Body of pancreas (tissue), 4 donors: ENCODE data around the gene ZNF93. TPM values are rescaled to one million over a fixed set of nuclear protein-coding genes. Genes with fewer than 3 reads are reported as not detected.
"Not testable (repeated sequence)": the region's sequence is repeated elsewhere in the genome, so short reads cannot be mapped to it uniquely, and the experiment has no call there.

Experiments
- ATAC-seq: fragments of 150-250 bp; one replicate; pipeline ENCODE4 v1.9.1; 2016
- DNase-seq, 4 donors: peaks; one replicate each; pipeline ENCODE4 v3.0.0-alpha.2; 2019
- H3K27ac ChIP-seq, 4 donors: fragments of 200-600 bp; sonication (generic); 1 replicate in 3 of 4; 2 replicates in 1 of 4; pipeline versions ENCODE4 v1.5.1 to v1.6.1; 2016 to 2019; ENCODE audit warnings: mild to moderate bottlenecking in 1 of 4, mixed read lengths in 1 of 4, moderate library complexity in 1 of 4
- H3K27me3 ChIP-seq, 2 donors: fragments of 200-600 bp; sonication (generic); one replicate each; pipeline ENCODE4 v1.6.0; 2016; ENCODE audit warnings: mild to moderate bottlenecking in 1 of 2
- H3K36me3 ChIP-seq, 2 donors: fragments of 200-600 bp; sonication (generic); replicated peaks in 1 of 2; 2 replicates each; pipeline ENCODE4 v1.5.1; 2016; ENCODE audit warnings: low read depth in 2 of 2; ENCODE audit not compliant: insufficient read depth in 1 of 2
- H3K4me1 ChIP-seq: fragments of 200-600 bp; sonication (generic); one replicate; pipeline ENCODE4 v1.6.0; 2016
- H3K4me3 ChIP-seq, 2 donors: fragments of 200-600 bp; sonication (generic); 1 replicate in 1 of 2; 2 replicates in 1 of 2; pipeline ENCODE4 v1.5.1; 2016 to 2019
- H3K9me3 ChIP-seq, 3 donors: fragments of 200-600 bp; sonication (generic); 1 replicate in 2 of 3; 2 replicates in 1 of 3; pipeline ENCODE4 v1.5.1; 2016
- CTCF ChIP-seq, 7 experiments: fragments of 450-650 bp in 4 of 7; fragments of 200-600 bp in 3 of 7; sonication (generic) in 3 of 7; IDR thresholded peaks; one replicate each; pipeline ENCODE4 v1.5.1; 2016 to 2019; ENCODE audit warnings: antibody characterized with exemption in 7 of 7
- POLR2A ChIP-seq, 3 donors: fragments of 450-650 bp; IDR thresholded peaks; one replicate each; pipeline ENCODE4 v1.6.1; 2016; ENCODE audit warnings: antibody characterized with exemption in 3 of 3, mild to moderate bottlenecking in 2 of 3
- WGBS, 2 donors: methylation state at CpG; one replicate each; pipeline ENCODE4 v1.1.5; 2017; 5-methylcytosine and 5-hydroxymethylcytosine counted together
- intact Hi-C: fragments of 100-400 bp; cut with DNase I; formaldehyde crosslinking; loops from one replicate; pipeline ENCODE4 v1.15.1; 2023
- total RNA-seq, 2 donors: library from RNA; depleted of rRNA; stranded (reverse); fragments of >200 nt; gene quantifications; one replicate each; pipeline ENCODE4 v1.1.0, GENCODE V29; 2016

Gene ZNF93
- total RNA-seq, 2 donors from 2014 or later: 2.3 to 5.4 TPM

- 38 to 79% methylated on average over 1 of the region's 1 CpG for WGBS, 2 donors
- Histone ChIP-seq H3K27me3 (no peaks in the 10 kb centered on the region), H3K27ac (no peak overlapping the region), H3K4me1 (no peaks in the 10 kb centered on the region), H3K36me3 (no peaks in the 10 kb centered on the region), H3K4me3 (no peak overlapping the region), H3K9me3 (no peaks in the 10 kb centered on the region)
- ATAC-seq (no peak), DNase-seq (no peak)
- TF ChIP-seq CTCF (IDR thresholded peaks at IDR 0.05) (no peak), POLR2A (IDR thresholded peaks at IDR 0.05) (no peak)
- intact Hi-C loops: no loop called here
Measured at GRCh38 chr19:19911150-19911549, 10.4 kb downstream of the ZNF93 start.

DNA sequence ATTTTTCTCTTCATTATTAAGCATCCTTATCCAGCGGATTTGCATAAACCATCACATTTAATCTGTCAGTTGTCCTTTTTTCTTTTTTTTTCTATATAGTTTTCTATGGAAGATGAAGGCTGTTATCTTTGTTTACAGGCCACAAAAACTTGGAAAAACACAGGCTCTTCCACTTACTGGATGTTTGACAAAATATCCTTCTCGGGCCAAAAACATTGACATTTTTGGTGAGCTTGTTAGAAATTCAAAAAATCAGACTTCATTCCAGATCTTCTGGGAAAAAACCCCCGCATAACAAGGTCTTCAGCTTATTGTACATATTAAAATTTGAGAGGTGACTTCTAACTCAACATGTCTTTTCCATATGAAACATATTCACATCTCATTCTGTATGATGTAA lies 13.8 kb downstream of the ZNF93 start:
- TF ChIP-seq POLR2A (IDR thresholded peaks at IDR 0.05): no peak
- Histone ChIP-seq H3K27me3 (no peaks in the 10 kb centered on the region), H3K4me1 (no peaks in the 10 kb centered on the region), H3K36me3 (no peaks in the 10 kb centered on the region), H3K4me3 (no peak overlapping the region), H3K9me3 (no peaks in the 10 kb centered on the region), H3K27ac (no peak overlapping the region)
- ATAC-seq: no peak
- WGBS, 2 donors: 62 to 69% methylated on average over 3 of the region's 3 CpGs
- no peak for DNase-seq
- intact Hi-C loops: no loop called here

DNA sequence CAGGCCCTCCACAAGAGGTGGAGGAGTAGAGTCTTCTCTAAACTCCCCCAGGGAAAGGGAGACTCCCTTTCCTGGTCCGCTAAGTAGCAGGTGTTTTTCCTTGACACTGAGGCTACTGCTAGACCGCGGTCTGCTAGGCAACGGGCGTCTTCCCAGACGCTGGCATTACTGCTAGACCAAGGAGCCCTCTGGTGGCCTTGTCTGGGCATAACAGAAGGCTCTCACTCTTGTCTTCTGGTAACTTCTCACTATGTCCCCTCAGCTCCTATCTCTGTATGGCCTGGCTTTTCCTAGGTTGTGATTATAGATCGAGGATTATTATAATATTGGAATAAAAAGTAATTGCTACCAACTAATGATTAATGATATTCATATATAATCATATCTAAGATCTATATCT lies 29.7 kb downstream of the ZNF93 start:
- H3K36me3 ChIP-seq, H3K27ac ChIP-seq, H3K27me3 ChIP-seq, intact Hi-C loops, ATAC-seq, H3K4me1 ChIP-seq, H3K4me3 ChIP-seq: not testable (repeated sequence)
- 37 to 54% methylated on average over 6 to 7 of the region's 7 CpGs for WGBS, 2 donors
- peak; percentile 64 to 83 (median 77) for DNase-seq
- peak in 6 of 7 experiments; percentile 50 to 64 (median 56) for TF ChIP-seq CTCF (IDR thresholded peaks at IDR 0.05)
- peaks cover 0 to 21% (median 0%) of the 10 kb centered on the region in 3 donors for H3K9me3 ChIP-seq

DNA sequence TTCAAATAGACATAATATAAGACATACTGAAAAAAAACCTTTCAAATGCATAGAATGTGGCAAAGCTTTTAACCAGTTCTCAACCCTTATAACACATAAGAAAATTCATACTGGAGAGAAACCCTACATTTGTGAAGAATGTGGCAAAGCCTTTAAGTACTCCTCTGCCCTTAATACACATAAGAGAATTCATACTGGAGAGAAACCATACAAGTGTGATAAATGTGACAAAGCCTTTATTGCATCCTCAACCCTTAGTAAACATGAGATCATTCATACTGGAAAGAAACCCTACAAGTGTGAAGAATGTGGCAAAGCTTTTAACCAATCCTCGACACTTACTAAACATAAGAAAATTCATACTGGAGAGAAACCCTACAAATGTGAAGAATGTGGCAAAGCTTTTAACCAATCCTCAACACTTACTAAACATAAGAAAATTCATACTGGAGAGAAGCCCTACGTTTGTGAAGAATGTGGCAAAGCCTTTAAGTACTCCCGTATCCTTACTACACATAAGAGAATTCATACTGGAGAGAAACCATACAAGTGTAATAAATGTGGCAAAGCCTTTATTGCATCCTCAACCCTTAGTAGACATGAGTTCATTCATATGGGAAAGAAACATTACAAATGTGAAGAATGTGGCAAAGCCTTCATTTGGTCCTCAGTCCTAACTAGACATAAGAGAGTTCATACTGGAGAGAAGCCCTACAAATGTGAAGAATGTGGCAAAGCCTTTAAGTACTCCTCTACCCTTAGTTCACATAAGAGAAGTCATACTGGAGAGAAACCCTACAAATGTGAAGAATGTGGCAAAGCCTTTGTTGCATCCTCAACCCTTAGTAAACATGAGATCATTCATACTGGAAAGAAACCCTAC lies 32.9 kb downstream of the ZNF93 start:
- H3K4me3 ChIP-seq, intact Hi-C loops, H3K36me3 ChIP-seq, H3K4me1 ChIP-seq, H3K27me3 ChIP-seq, H3K27ac ChIP-seq, ATAC-seq, DNase-seq: not testable (repeated sequence)
- H3K9me3 ChIP-seq: peaks cover 0 to 21% (median 0%) of the 10 kb centered on the region in 3 donors
- WGBS, 2 donors: 72 to 80% methylated on average over 3 of the region's 3 CpGs

- DNase-seq: no peak
- peaks cover 11% of the 10 kb centered on the region for H3K4me1 ChIP-seq
- intact Hi-C loops: no loop called here
- no peak for TF ChIP-seq POLR2A (IDR thresholded peaks at IDR 0.05)
- TF ChIP-seq CTCF (IDR thresholded peaks at IDR 0.05): no peak
- peaks cover 0 to 5% of the 10 kb centered on the region in 2 donors for H3K36me3 ChIP-seq
- H3K9me3 ChIP-seq: peaks cover 0 to 21% (median 0%) of the 10 kb centered on the region in 3 donors
- no peak overlapping the region for H3K4me3 ChIP-seq
- 97 to 98% methylated on average over 2 of the region's 2 CpGs for WGBS, 2 donors
- no peak overlapping the region for H3K27ac ChIP-seq
- ATAC-seq: no peak
- H3K27me3 ChIP-seq: no peaks in the 10 kb centered on the region
Measured at GRCh38 chr19:19937403-19937802, 36.7 kb downstream of the ZNF93 start.
